ENCODE measurements around the gene C10orf67. TPM values are rescaled to one million over a fixed set of nuclear protein-coding genes. Genes with fewer than 3 reads are reported as not detected.
"Not testable (repeated sequence)": the region's sequence is repeated elsewhere in the genome, so short reads cannot be mapped to it uniquely, and the experiment has no call there.

Gene C10orf67
- polyA plus RNA-seq, 6 donors from 2014 or later, result not detected

GRCh38 chr10:23358357-23358756 is 13.8 kb upstream of the C10orf67 start:
- H3K27me3 Mint-ChIP-seq, result peaks cover 24 to 44% (median 30%) of the 10 kb centered on the region in 3 donors
- ATAC-seq (ENCODE audit: low read depth in 2 of 2), result no peak
- no peak overlapping the region for H3K4me3 Mint-ChIP-seq
- peaks cover 8 to 16% of the 10 kb centered on the region in 2 donors for H3K36me3 Mint-ChIP-seq
- peaks cover 0 to 4% (median 3%) of the 10 kb centered on the region in 7 donors for H3K9me3 Mint-ChIP-seq
- H3K27ac Mint-ChIP-seq, result no peak overlapping the region
- no peak for DNase-seq
- H3K4me1 Mint-ChIP-seq, result peaks cover 13 to 20% (median 15%) of the 10 kb centered on the region in 3 donors

- Mint-ChIP-seq H3K4me3 (no peak overlapping the region), H3K36me3 (peaks cover 4 to 8% of the 10 kb centered on the region in 2 donors), H3K4me1 (peaks cover 0 to 6% (median 6%) of the 10 kb centered on the region in 3 donors), H3K27me3 (peaks cover 19 to 36% (median 30%) of the 10 kb centered on the region in 3 donors), H3K27ac (no peak overlapping the region), H3K9me3 (peaks cover 0 to 9% (median 0%) of the 10 kb centered on the region in 7 donors)
- DNase-seq (no peak), ATAC-seq (ENCODE audit: low read depth in 2 of 2) (no peak)
These were observed 10.2 kb upstream of the C10orf67 start for GRCh38 chr10:23354630-23355279.

- Mint-ChIP-seq H3K4me1 (peaks cover 0 to 6% (median 6%) of the 10 kb centered on the region in 3 donors), H3K27me3 (peaks cover 31 to 45% (median 36%) of the 10 kb centered on the region in 3 donors), H3K4me3 (no peak overlapping the region), H3K9me3 (peaks cover 0 to 9% (median 0%) of the 10 kb centered on the region in 7 donors), H3K36me3 (peaks cover 4 to 5% of the 10 kb centered on the region in 2 donors), H3K27ac (no peak overlapping the region)
- ATAC-seq (ENCODE audit: low read depth in 2 of 2) (no peak), DNase-seq (no peak)
These were observed 7.4 kb upstream of the C10orf67 start for GRCh38 chr10:23351926-23352519.

GRCh38 chr10:23350706-23351105 is 6.1 kb upstream of the C10orf67 start:
- H3K27me3 Mint-ChIP-seq, result peaks cover 25 to 40% (median 33%) of the 10 kb centered on the region in 3 donors

GRCh38 chr10:23345861-23346260 is 1.3 kb upstream of the C10orf67 start:
- Mint-ChIP-seq H3K27ac (no peak overlapping the region), H3K9me3 (peaks cover 0 to 7% (median 0%) of the 10 kb centered on the region in 7 donors), H3K27me3 (peaks cover 18 to 32% (median 23%) of the 10 kb centered on the region in 3 donors), H3K36me3 (no peaks in the 10 kb centered on the region), H3K4me1 (peaks cover 16 to 26% (median 19%) of the 10 kb centered on the region in 3 donors), H3K4me3 (no peak overlapping the region)
- no peak for ATAC-seq (ENCODE audit: low read depth in 2 of 2)
- DNase-seq, result no peak

More at GRCh38 chr10:23350706-23351105, 6.1 kb upstream of the C10orf67 start:
- H3K4me1 Mint-ChIP-seq; H3K36me3 Mint-ChIP-seq; H3K9me3 Mint-ChIP-seq; DNase-seq; ATAC-seq (ENCODE audit: low read depth in 2 of 2): not testable (repeated sequence)
- Mint-ChIP-seq H3K27ac (peak overlapping the region in 1 of 6 donors; percentile 92), H3K4me3 (peak overlapping the region in 1 of 8 donors; percentile 29)

- Mint-ChIP-seq H3K9me3 (no peaks in the 10 kb centered on the region), H3K36me3 (no peaks in the 10 kb centered on the region), H3K27me3 (peaks cover 13 to 25% (median 18%) of the 10 kb centered on the region in 3 donors), H3K27ac (peak overlapping the region in 1 of 6 donors; percentile 21), H3K4me3 (peak overlapping the region; percentile 53 to 96 (median 92)), H3K4me1 (peaks cover 14 to 28% (median 16%) of the 10 kb centered on the region in 3 donors)
- peak in 1 of 2 donors; percentile 27 for ATAC-seq (ENCODE audit: low read depth in 2 of 2)
- no peak for DNase-seq
These were observed 881 bp downstream of the C10orf67 start for GRCh38 chr10:23343591-23344240.

- Mint-ChIP-seq H3K4me1 (peaks cover 14 to 28% (median 16%) of the 10 kb centered on the region in 3 donors), H3K27ac (peak overlapping the region in 2 of 6 donors; percentile 5 to 47), H3K27me3 (peaks cover 9 to 13% (median 12%) of the 10 kb centered on the region in 3 donors), H3K4me3 (peak overlapping the region in 7 of 8 donors; percentile 5 to 93 (median 53)), H3K36me3 (no peaks in the 10 kb centered on the region), H3K9me3 (no peaks in the 10 kb centered on the region)
- DNase-seq (no peak), ATAC-seq (ENCODE audit: low read depth in 2 of 2) (no peak)
These were observed 2.2 kb downstream of the C10orf67 start for GRCh38 chr10:23342213-23342884.

- H3K36me3 Mint-ChIP-seq, result no peaks in the 10 kb centered on the region
- H3K9me3 Mint-ChIP-seq, result peaks cover 0 to under 1% (median 0%) of the 10 kb centered on the region in 7 donors
- peak; percentile 20 to 43 for ATAC-seq (ENCODE audit: low read depth in 2 of 2)
- no peak overlapping the region for H3K4me3 Mint-ChIP-seq
- H3K4me1 Mint-ChIP-seq, result peaks cover 14 to 28% (median 16%) of the 10 kb centered on the region in 3 donors
- DNase-seq, result no peak
- H3K27me3 Mint-ChIP-seq, result peaks cover 5 to 11% (median 9%) of the 10 kb centered on the region in 3 donors
- peak overlapping the region in 2 of 6 donors; percentile 6 to 18 for H3K27ac Mint-ChIP-seq
These were observed 3.6 kb downstream of the C10orf67 start for GRCh38 chr10:23341004-23341403.

- Mint-ChIP-seq H3K4me3 (no peak overlapping the region), H3K27me3 (peaks cover 2 to 8% (median 5%) of the 10 kb centered on the region in 3 donors), H3K4me1 (peaks cover 14 to 27% (median 16%) of the 10 kb centered on the region in 3 donors), H3K27ac (no peak overlapping the region), H3K36me3 (no peaks in the 10 kb centered on the region), H3K9me3 (peaks cover 0 to 3% (median 0%) of the 10 kb centered on the region in 7 donors)
- DNase-seq (no peak), ATAC-seq (ENCODE audit: low read depth in 2 of 2) (no peak)
These were observed 4.2 kb downstream of the C10orf67 start for GRCh38 chr10:23340354-23340753.

GRCh38 chr10:23338886-23339285 is 5.7 kb downstream of the C10orf67 start:
- Mint-ChIP-seq H3K27me3 (peaks cover 0 to 8% (median 0%) of the 10 kb centered on the region in 3 donors), H3K27ac (no peak overlapping the region), H3K36me3 (no peaks in the 10 kb centered on the region), H3K4me1 (peaks cover 7 to 16% (median 14%) of the 10 kb centered on the region in 3 donors), H3K9me3 (peaks cover 0 to 5% (median 0%) of the 10 kb centered on the region in 7 donors), H3K4me3 (no peak overlapping the region)
- ATAC-seq (ENCODE audit: low read depth in 2 of 2) (no peak), DNase-seq (no peak)

- H3K27ac Mint-ChIP-seq, result no peak overlapping the region
- ATAC-seq (ENCODE audit: low read depth in 2 of 2) (no peak), DNase-seq (no peak)
- no peak overlapping the region for H3K4me3 Mint-ChIP-seq
- H3K4me1 Mint-ChIP-seq, result peaks cover 7 to 14% (median 14%) of the 10 kb centered on the region in 3 donors
- no peaks in the 10 kb centered on the region for H3K36me3 Mint-ChIP-seq
- peaks cover 0 to 5% (median 0%) of the 10 kb centered on the region in 7 donors for H3K9me3 Mint-ChIP-seq
- H3K27me3 Mint-ChIP-seq, result peaks cover 0 to 8% (median under 1%) of the 10 kb centered on the region in 3 donors
These were observed 6.3 kb downstream of the C10orf67 start for GRCh38 chr10:23338155-23338828.

- no peak overlapping the region for H3K4me3 Mint-ChIP-seq
- no peaks in the 10 kb centered on the region for H3K36me3 Mint-ChIP-seq
- H3K9me3 Mint-ChIP-seq, result peaks cover 0 to 5% (median 0%) of the 10 kb centered on the region in 7 donors
- DNase-seq, result no peak
- no peak overlapping the region for H3K27ac Mint-ChIP-seq
- no peak for ATAC-seq (ENCODE audit: low read depth in 2 of 2)
- peaks cover 7 to 14% (median 10%) of the 10 kb centered on the region in 3 donors for H3K4me1 Mint-ChIP-seq
- peaks cover 0 to 8% (median 3%) of the 10 kb centered on the region in 3 donors for H3K27me3 Mint-ChIP-seq
These were observed 7.0 kb downstream of the C10orf67 start for GRCh38 chr10:23337616-23338015.
